Cardiac muscle cell (in vitro differentiated cells and primary cell): Measurements from ENCODE around the gene SCUBE2. TPM values are rescaled to one million over a fixed set of nuclear protein-coding genes. Genes with fewer than 3 reads are reported as not detected.

Experiments used
- DNase-seq, 2 donors: peaks; one replicate each; pipeline versions ENCODE4 v3.0.0 to v3.0.0-alpha.2; 2010 to 2017; ENCODE audit warnings: low read depth in 1 of 2, low spot score in 1 of 2
- H3K27ac ChIP-seq: fragments of 200-600 bp; sonication (generic); 2 replicates; pipeline ENCODE4 v1.5.1; 2016
- H3K27me3 ChIP-seq: fragments of 200-600 bp; sonication (generic); 2 replicates; pipeline ENCODE4 v1.6.0; 2016; ENCODE audit warnings: control low read depth
- H3K36me3 ChIP-seq: fragments of 200-600 bp; sonication (generic); 2 replicates; pipeline ENCODE4 v1.5.1; 2016; ENCODE audit warnings: control low read depth
- H3K4me1 ChIP-seq: fragments of 200-600 bp; sonication (generic); 2 replicates; pipeline ENCODE4 v1.8.1; 2017; ENCODE audit warnings: low read depth, mild to moderate bottlenecking, mixed run types
- H3K4me3 ChIP-seq: fragments of 200-600 bp; sonication (generic); 2 replicates; pipeline ENCODE4 v1.5.1; 2016; ENCODE audit warnings: mild to moderate bottlenecking
- H3K9me3 ChIP-seq: fragments of 200-600 bp; sonication (generic); 2 replicates; pipeline ENCODE4 v1.5.1; 2017; ENCODE audit warnings: low read depth, mild to moderate bottlenecking, control low read depth
- polyA plus RNA-seq: library from polyadenylated mRNA; unstranded; fragments of >200 nt; fragmentation: Nextera tagmentation; extraction: Ambion mirVana; gene quantifications from 2 replicates; pipeline ENCODE4 v1.2.1, GENCODE V29; 2016
- total RNA-seq: library from RNA; depleted of rRNA; stranded (reverse); fragments of >200 nt; gene quantifications from 2 replicates; pipeline ENCODE4 v1.2.3, GENCODE V29; 2016
- TF ChIP-seq, protein P1 (sequence below): IDR thresholded peaks from 2 replicates; pipeline ENCODE4 v1.5.1; 2012; ENCODE audit warnings: low read depth, mild to moderate bottlenecking, low read length

Gene SCUBE2
- total and polyA plus RNA-seq, 2 experiments from 2014 or later, result 0.21 TPM; not detected in 1

DNA sequence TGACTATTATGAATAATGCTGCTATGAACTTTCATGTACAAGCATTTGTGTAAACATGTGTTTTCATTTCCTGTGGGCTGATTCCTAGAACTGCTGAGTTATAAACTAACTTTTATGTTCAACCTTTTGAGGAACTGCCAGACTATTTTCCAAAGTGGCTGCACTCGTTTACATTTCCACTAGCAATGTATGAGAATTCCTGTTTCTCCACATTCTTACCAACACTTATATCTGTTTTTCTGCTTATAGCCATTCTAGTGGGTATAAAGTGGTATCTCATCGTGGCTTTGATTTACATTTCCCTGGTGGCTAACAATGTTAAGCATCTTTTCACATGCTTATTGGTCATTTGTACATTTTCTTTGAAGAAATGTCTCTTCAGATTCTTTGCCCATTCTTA, 35.2 kb upstream of the SCUBE2 start:
- no peak overlapping the region for H3K27ac ChIP-seq

DNA sequence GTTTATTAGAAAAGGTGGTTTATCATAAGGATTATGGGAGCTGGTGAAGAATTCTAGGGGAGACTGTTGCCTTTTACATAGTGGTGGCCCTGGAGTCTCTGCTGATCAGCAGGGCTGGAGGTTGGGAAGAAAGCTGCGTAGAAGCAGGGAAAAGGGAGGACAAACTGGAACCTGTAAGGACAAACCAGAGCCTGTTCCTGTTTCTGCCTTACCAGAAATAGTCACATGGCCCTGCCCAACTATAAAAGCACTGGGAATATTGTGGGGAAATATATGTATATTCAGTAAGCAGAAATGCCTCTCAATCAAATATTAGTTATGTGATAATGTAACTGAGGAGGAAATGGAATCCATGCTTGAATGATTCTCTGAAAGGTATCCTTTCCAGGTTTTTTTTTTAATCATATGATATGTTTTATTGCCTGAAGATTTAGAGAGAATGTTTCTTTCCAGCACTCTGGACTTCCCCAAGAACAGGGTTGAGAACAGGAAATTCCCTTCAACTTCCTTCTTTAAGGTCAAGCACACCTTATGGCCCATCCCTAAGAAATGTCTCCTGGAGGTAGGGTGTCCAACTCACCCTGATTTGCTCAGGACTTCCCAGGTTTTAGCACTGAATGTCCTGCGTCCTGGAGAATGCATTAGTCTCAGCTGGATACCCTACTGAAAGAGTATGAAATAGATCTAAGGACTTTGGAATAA, 33.9 kb upstream of the SCUBE2 start:
- no peaks in the 10 kb centered on the region for H3K27me3 ChIP-seq
- DNase-seq, result no peak
- H3K4me1 ChIP-seq, result no peaks in the 10 kb centered on the region
- H3K9me3 ChIP-seq, result no peaks in the 10 kb centered on the region
- TF ChIP-seq, protein P1, sequence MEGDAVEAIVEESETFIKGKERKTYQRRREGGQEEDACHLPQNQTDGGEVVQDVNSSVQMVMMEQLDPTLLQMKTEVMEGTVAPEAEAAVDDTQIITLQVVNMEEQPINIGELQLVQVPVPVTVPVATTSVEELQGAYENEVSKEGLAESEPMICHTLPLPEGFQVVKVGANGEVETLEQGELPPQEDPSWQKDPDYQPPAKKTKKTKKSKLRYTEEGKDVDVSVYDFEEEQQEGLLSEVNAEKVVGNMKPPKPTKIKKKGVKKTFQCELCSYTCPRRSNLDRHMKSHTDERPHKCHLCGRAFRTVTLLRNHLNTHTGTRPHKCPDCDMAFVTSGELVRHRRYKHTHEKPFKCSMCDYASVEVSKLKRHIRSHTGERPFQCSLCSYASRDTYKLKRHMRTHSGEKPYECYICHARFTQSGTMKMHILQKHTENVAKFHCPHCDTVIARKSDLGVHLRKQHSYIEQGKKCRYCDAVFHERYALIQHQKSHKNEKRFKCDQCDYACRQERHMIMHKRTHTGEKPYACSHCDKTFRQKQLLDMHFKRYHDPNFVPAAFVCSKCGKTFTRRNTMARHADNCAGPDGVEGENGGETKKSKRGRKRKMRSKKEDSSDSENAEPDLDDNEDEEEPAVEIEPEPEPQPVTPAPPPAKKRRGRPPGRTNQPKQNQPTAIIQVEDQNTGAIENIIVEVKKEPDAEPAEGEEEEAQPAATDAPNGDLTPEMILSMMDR, result no peak
- no peak overlapping the region for H3K4me3 ChIP-seq
- H3K36me3 ChIP-seq, result peaks cover 3% of the 10 kb centered on the region
- H3K27ac ChIP-seq, result no peak overlapping the region

More for the DNA sequence above, 35.2 kb upstream of the SCUBE2 start:
- TF ChIP-seq, protein P1, result no peak
- peaks cover 7% of the 10 kb centered on the region for H3K36me3 ChIP-seq
- no peaks in the 10 kb centered on the region for H3K9me3 ChIP-seq
- no peaks in the 10 kb centered on the region for H3K27me3 ChIP-seq
- H3K4me1 ChIP-seq, result no peaks in the 10 kb centered on the region
- DNase-seq, result no peak
- no peak overlapping the region for H3K4me3 ChIP-seq

DNA sequence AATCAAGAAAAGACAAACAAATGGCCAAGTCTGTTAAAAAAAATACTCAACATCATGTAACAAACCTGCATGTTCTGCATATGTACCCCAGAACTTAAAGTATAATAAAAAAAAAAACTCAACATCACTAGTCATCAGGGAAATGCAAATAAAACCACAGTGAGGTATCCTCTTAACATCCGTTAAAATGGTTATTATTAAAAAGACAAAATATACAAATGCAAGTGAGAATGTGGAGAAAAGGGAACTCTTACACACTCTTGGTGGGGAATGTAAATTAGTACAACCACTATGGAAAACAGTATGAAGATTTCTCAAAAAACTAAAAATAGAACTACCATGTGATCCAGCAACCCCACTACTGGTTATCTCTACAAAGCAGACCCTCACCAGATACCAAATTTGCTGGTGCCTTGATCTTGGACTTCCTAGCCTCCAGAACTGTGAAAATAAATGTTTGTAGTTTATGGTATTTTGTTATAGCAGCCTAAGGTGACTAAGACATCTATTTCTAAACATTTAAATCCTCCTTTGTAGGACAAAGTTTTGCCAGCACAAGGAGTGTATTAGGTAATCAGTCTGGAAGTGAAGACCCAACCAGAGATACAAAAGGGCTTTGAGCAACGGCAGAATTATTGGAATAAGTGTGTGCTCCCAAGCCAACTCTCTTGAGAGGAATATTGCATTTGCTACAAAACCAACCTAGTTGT, 32.4 kb upstream of the SCUBE2 start:
- Histone ChIP-seq H3K27ac (no peak overlapping the region), H3K4me3 (no peak overlapping the region), H3K9me3 (no peaks in the 10 kb centered on the region), H3K4me1 (no peaks in the 10 kb centered on the region), H3K36me3 (peaks cover 3% of the 10 kb centered on the region), H3K27me3 (no peaks in the 10 kb centered on the region)
- TF ChIP-seq, protein P1, result no peak
- no peak for DNase-seq

DNA sequence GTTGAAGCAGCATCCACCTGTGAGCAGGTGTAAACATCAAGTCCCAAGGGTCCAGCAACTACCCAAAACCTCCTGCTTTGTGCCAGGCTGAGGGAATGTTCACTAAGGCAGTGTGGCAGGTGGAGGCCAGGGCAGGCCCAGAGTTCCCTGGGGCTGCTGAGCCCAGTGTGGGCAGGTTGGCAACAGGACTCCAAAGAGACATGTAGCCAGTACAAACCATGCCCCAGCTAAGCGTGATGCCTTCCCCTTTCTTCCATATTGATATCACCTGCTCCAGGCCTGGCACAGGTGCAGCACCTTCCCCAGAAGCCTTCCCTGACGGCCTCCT, 30.0 kb upstream of the SCUBE2 start:
- H3K27ac ChIP-seq, result no peak overlapping the region
- H3K27me3 ChIP-seq, result no peaks in the 10 kb centered on the region
- DNase-seq, result no peak
- H3K9me3 ChIP-seq, result no peaks in the 10 kb centered on the region
- H3K4me1 ChIP-seq, result no peaks in the 10 kb centered on the region
- H3K36me3 ChIP-seq, result no peaks in the 10 kb centered on the region
- TF ChIP-seq, protein P1, result no peak
- H3K4me3 ChIP-seq, result no peak overlapping the region

DNA sequence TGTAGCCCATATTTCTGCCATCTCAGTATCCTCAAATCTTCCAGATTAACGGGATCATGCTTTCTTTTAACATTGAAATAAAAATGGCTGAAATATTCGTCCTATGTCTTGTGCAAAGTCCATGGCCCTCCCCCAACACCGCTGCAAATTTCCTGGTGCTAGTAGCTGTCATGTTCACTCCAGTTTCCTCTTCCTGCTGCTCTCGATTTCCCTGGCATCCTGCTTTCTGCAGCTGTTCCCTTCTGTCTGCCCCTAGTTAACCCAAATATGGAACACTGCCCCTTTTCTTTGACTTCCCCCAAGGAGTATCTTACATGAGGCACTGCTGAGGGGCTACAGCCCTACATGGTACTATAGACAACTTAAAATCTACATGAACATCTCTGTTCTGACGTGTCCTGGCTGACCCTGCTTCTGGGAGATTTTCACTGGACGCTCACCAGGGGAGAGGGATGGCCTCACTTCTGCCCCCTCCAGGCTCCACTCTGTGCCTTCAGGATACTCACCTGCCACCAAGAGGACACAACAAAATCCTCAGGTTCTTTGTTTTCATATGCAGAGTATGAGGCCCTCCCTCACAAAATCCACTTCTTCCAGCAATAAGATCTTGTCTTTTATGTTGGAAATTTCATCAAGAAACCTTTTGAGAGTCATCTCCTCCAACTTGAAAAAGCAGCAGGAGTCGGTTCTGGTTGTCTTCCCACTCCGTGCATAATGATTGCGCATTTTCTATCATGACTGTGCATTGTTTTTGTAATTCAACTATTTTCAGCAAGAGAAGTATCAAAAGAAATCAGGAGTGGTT, 29.5 kb upstream of the SCUBE2 start:
- H3K4me3 ChIP-seq, result no peak overlapping the region
- DNase-seq, result peak; percentile 22 to 36
- H3K4me1 ChIP-seq, result no peaks in the 10 kb centered on the region
- H3K9me3 ChIP-seq, result no peaks in the 10 kb centered on the region
- H3K27ac ChIP-seq, result no peak overlapping the region
- no peaks in the 10 kb centered on the region for H3K36me3 ChIP-seq
- TF ChIP-seq, protein P1, result peak; percentile 40
- no peaks in the 10 kb centered on the region for H3K27me3 ChIP-seq
